Left lung (tissue), 10 donors: ENCODE measurements around the gene FOXC2. TPM values are rescaled to one million over a fixed set of nuclear protein-coding genes. Genes with fewer than 3 reads are reported as not detected.

Source experiments
- ATAC-seq: fragments of 200-7000 bp; cut with Tn5 transposase; one replicate; pipeline ENCODE4 v1.9.1; 2020; ENCODE audit warnings: moderate library complexity
- DNase-seq, 4 donors: peaks; one replicate each; pipeline ENCODE4 v3.0.0-alpha.2; 2013 to 2020
- H3K27ac ChIP-seq, 2 donors: fragments of 200-600 bp; sonication (generic) in 1 of 2; one replicate each; pipeline versions ENCODE4 v1.5.0 to v1.8.0; 2020 to 2021
- H3K27me3 ChIP-seq, 2 donors: fragments of 200-600 bp; sonication (generic) in 1 of 2; one replicate each; pipeline versions ENCODE4 v1.5.0 to v1.8.0; 2020 to 2021
- H3K36me3 ChIP-seq, 2 donors: fragments of 200-600 bp; sonication (generic) in 1 of 2; one replicate each; pipeline versions ENCODE4 v1.5.0 to v1.8.0; 2020 to 2021
- H3K4me1 ChIP-seq, 2 donors: fragments of 200-600 bp; one replicate each; pipeline ENCODE4 v1.8.0; 2021
- H3K4me3 ChIP-seq, 2 donors: fragments of 200-600 bp; sonication (generic) in 1 of 2; one replicate each; pipeline versions ENCODE4 v1.5.0 to v1.8.0; 2020 to 2021; ENCODE audit warnings: mild to moderate bottlenecking in 1 of 2
- H3K9me3 ChIP-seq, 2 donors: fragments of 200-600 bp; sonication (generic) in 1 of 2; one replicate each; pipeline versions ENCODE4 v1.5.0 to v1.8.0; 2020 to 2021
- intact Hi-C, 2 donors: fragments of 100-400 bp; cut with DNase I; formaldehyde crosslinking; loops; one replicate each; pipeline versions ENCODE4 v1.11.2 to v1.14.2; 2022
- polyA plus RNA-seq, 6 donors: library from polyadenylated mRNA; unstranded; fragments of 120-200 nt; gene quantifications; one replicate each; pipeline ENCODE4 v1.2.1, GENCODE V29; 2013; ENCODE audit not compliant: insufficient read length in 6 of 6
- total RNA-seq, 2 donors: library from RNA; stranded (reverse); fragmentation: NEBNext Ultra II Directional; extraction: Animal tissue kit (Norgen Biotek cat#: 25700); gene quantifications; one replicate each; pipeline ENCODE4 v1.2.1, GENCODE V29; 2021
- TF ChIP-seq, protein P1 (sequence below), 2 donors: fragments of 200-600 bp; sonication (generic) in 1 of 2; IDR thresholded peaks; one replicate each; pipeline versions ENCODE4 v1.5.0 to v1.8.0; 2021; ENCODE audit warnings: antibody characterized with exemption in 2 of 2
- donor health status: DM: no; HTN: yes; CAD: no.
- donor health status: DM: no; HTN: no; CAD: no.

FOXC2 gene
- total and polyA plus RNA-seq, 8 donors: 0.41 to 2.0 (median 0.93) TPM

DNA sequence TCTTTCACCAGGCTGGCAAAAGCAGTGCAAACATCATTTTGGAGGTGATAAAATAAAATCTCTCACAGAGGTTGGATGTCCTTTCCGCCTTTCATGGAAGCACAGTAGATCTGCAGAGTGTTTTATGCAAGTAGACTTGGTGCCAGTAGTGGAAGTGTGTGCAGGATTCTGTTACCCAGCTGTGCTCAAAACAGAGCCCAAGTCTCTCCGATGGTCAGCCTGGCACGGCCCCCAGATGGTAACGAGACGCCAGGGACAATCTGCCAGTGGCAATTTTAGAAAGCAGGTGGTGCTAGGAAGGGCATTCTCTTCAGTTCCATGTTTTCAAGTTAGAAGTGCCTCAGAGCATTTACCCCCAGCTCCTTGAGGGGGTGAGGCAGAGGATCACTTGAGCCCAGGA lies 10.1 kb upstream of the FOXC2 start:
- Histone ChIP-seq H3K36me3 (peaks cover 0 to 9% of the 10 kb centered on the region in 2 donors), H3K4me1 (peaks cover 12 to 17% of the 10 kb centered on the region in 2 donors), H3K27ac (no peak overlapping the region), H3K9me3 (no peaks in the 10 kb centered on the region), H3K4me3 (no peak overlapping the region), H3K27me3 (peaks cover 0 to 51% of the 10 kb centered on the region in 2 donors)
- DNase-seq (peak in 1 of 4 donors; percentile 39), ATAC-seq (no peak)
- intact Hi-C loops: no loop called here
- TF ChIP-seq, protein P1, sequence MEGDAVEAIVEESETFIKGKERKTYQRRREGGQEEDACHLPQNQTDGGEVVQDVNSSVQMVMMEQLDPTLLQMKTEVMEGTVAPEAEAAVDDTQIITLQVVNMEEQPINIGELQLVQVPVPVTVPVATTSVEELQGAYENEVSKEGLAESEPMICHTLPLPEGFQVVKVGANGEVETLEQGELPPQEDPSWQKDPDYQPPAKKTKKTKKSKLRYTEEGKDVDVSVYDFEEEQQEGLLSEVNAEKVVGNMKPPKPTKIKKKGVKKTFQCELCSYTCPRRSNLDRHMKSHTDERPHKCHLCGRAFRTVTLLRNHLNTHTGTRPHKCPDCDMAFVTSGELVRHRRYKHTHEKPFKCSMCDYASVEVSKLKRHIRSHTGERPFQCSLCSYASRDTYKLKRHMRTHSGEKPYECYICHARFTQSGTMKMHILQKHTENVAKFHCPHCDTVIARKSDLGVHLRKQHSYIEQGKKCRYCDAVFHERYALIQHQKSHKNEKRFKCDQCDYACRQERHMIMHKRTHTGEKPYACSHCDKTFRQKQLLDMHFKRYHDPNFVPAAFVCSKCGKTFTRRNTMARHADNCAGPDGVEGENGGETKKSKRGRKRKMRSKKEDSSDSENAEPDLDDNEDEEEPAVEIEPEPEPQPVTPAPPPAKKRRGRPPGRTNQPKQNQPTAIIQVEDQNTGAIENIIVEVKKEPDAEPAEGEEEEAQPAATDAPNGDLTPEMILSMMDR (IDR thresholded peaks at IDR 0.05): no peak

DNA sequence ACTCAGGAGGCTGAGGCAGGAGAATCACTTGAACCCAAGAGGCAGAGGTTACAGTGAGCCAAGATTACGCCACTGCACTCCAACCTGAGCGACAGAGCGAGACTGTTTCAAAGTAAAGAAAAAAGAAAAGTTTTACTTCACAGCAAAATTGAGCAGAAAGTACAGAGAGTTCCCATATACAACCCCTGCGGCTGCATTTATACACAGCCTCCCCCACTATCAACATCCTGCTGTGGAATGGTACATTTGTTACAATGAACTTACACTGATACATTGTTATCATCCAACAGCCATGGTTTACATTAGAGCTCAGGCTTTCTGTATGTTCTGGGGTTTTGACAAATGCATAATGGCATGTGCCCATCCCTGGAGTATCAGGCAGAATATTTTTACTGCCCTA lies 9.0 kb upstream of the FOXC2 start:
- TF ChIP-seq, protein P1 (IDR thresholded peaks at IDR 0.05): no peak
- Histone ChIP-seq H3K27ac (no peak overlapping the region), H3K4me1 (peaks cover 12 to 17% of the 10 kb centered on the region in 2 donors), H3K9me3 (no peaks in the 10 kb centered on the region), H3K4me3 (no peak overlapping the region), H3K27me3 (peaks cover 0 to 62% of the 10 kb centered on the region in 2 donors), H3K36me3 (peaks cover 0 to 5% of the 10 kb centered on the region in 2 donors)
- DNase-seq (no peak), ATAC-seq (no peak)
- intact Hi-C loops: no loop called here

DNA sequence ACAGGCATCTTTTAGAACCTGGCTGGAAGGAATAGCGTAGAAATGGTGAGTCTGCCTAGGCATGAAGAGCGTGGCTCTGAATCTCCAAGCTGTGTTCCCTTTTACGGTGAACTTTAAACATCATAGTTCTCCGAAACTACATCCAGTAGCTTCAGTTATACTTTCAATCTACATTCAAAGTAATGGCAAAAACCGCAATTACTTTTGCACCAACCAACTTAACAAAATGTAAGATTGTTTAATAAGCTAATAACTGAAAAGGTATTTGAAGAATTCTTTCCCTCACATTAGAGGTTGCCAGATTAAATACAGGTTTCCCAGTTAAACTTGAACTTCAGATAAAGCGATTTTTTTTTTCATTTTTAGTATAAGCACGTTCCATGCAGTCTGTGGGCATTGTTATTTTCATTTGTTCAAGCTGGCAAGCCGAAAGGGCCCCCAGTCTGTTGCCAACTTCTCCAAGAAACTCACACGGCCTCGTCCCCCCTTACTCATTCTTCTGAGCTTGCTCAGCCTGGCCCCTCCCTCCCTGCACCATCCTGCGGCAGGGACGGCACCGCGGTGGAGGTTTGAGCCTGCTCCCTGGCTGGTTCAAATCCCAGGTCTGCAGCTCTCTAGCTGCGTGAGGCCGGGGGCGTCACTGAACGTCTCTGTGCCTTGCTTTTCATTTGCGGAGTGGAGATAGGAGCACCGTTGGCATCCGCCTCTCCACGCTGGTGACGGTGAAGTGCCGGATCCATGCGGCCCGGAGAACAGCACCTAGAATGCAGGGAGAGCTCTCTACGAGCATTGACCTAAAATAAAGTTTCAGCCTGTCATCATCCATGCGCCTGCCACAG lies 8.1 kb upstream of the FOXC2 start:
- peaks cover 12 to 19% of the 10 kb centered on the region in 2 donors for H3K4me1 ChIP-seq
- no peaks in the 10 kb centered on the region for H3K36me3 ChIP-seq
- ATAC-seq: no peak
- peaks cover 6 to 71% of the 10 kb centered on the region in 2 donors for H3K27me3 ChIP-seq
- H3K27ac ChIP-seq: no peak overlapping the region
- intact Hi-C loops: no loop called here
- no peak overlapping the region for H3K4me3 ChIP-seq
- TF ChIP-seq, protein P1 (IDR thresholded peaks at IDR 0.05): no peak
- no peaks in the 10 kb centered on the region for H3K9me3 ChIP-seq
- peak in 1 of 4 donors; percentile 57 for DNase-seq

DNA sequence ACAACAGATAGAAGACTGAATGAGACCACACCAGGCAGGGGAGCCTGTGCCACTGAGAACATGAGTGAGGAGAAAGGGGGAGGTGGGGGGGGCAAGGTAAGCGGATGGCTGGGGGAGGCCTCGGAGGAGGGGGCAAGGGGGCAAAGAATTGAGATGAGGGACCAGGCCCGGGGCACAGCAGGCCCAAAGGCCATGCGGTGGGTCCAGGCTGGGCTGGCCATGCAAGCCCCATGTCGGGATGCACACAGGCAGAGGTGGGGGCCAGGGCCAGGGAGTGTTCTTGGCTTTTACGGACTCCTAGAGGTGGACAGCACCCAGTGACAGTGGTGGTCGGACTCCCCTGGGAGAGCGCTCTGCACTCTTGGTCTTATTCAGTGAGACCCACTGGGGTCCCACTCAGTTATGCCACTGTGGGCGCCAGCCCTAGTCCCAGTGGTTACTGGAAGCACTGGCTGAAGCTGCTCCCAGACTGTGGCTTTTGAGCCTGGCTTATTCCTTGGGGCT lies 6.8 kb upstream of the FOXC2 start:
- intact Hi-C loops: loop anchor here in 1 of 2 donors (5.0 kb wide), 2 partner anchors 502 to 717 kb away; no protein-coding TSS in a partner anchor
- TF ChIP-seq, protein P1 (IDR thresholded peaks at IDR 0.05): no peak
- no peaks in the 10 kb centered on the region for H3K36me3 ChIP-seq
- H3K4me1 ChIP-seq: peaks cover 7 to 19% of the 10 kb centered on the region in 2 donors
- DNase-seq (peak in 1 of 4 donors; percentile 54), ATAC-seq (no peak)
- H3K27me3 ChIP-seq: peaks cover 15 to 84% of the 10 kb centered on the region in 2 donors
- H3K27ac ChIP-seq: no peak overlapping the region
- no peaks in the 10 kb centered on the region for H3K9me3 ChIP-seq
- no peak overlapping the region for H3K4me3 ChIP-seq

DNA sequence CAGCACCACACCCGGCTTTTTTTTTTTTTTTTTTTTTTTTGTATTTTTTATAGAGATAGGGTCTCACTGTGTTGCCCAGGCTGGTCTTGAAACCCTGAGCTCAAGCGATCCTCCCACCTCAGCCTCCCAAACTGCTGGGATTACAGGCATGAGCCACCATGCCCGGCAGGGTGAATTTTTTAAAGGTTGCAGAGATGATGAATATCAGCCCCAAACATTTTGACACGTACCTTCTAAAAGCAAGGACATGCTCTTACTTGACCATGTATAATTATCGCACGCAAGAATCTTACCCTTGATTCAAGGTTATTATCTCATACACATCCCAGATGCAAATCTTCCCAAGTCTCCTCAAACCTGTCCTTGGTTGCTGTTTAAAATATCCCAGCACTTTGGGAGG lies 4.3 kb upstream of the FOXC2 start:
- TF ChIP-seq, protein P1 (IDR thresholded peaks at IDR 0.05): no peak
- intact Hi-C loops: loop anchor here in 1 of 2 donors (5.0 kb wide), 2 partner anchors 500 to 715 kb away; no protein-coding TSS in a partner anchor
- no peak overlapping the region for H3K27ac ChIP-seq
- peaks cover 40 to 94% of the 10 kb centered on the region in 2 donors for H3K27me3 ChIP-seq
- no peak overlapping the region for H3K4me3 ChIP-seq
- no peaks in the 10 kb centered on the region for H3K36me3 ChIP-seq
- ATAC-seq (no peak), DNase-seq (no peak)
- no peaks in the 10 kb centered on the region for H3K9me3 ChIP-seq
- H3K4me1 ChIP-seq: peaks cover 0 to 30% of the 10 kb centered on the region in 2 donors
